Skeletal muscle satellite cell (primary cell): Measurements from ENCODE around the gene TRPM2.
"Not testable (repeated sequence)": the region's sequence is repeated elsewhere in the genome, so short reads cannot be mapped to it uniquely, and the experiment has no call there.

ENCODE experiments used
- H3K27me3 ChIP-seq: 2 replicates; pipeline ENCODE4 v1.7.0; 2013; ENCODE audit warnings: low read length; ENCODE audit not compliant: control insufficient read depth, insufficient read depth
- H3K36me3 ChIP-seq: 2 replicates; pipeline ENCODE4 v1.7.0; 2013; ENCODE audit warnings: mild to moderate bottlenecking, control low read depth, low read length; ENCODE audit not compliant: insufficient read depth
- H3K4me1 ChIP-seq: 2 replicates; pipeline ENCODE4 v1.7.0; 2013; ENCODE audit warnings: low read length; ENCODE audit not compliant: control insufficient read depth, insufficient read depth
- H3K4me2 ChIP-seq: 2 replicates; pipeline ENCODE4 v1.7.0; 2013; ENCODE audit warnings: mild to moderate bottlenecking, low read length
- H3K4me3 ChIP-seq: 2 replicates; pipeline ENCODE4 v1.7.0; 2013; ENCODE audit warnings: low read length
- H3K9ac ChIP-seq: 2 replicates; pipeline ENCODE4 v1.7.0; 2013; ENCODE audit warnings: mild to moderate bottlenecking, low read depth, low read length, moderate library complexity
- H3K9me3 ChIP-seq: replicated peaks from 2 replicates; pipeline ENCODE4 v1.7.0; 2013; ENCODE audit warnings: mild to moderate bottlenecking, control low read depth, low read length

The TRPM2 gene

GRCh38 chr21:44383216-44383615, 29.8 kb downstream of the TRPM2 start:
- H3K9ac ChIP-seq = no peak overlapping the region
- peaks cover 12% of the 10 kb centered on the region for H3K27me3 ChIP-seq
- no peaks in the 10 kb centered on the region for H3K36me3 ChIP-seq

GRCh38 chr21:44384968-44385367, 31.5 kb downstream of the TRPM2 start:
- Histone ChIP-seq H3K9ac (no peak overlapping the region), H3K4me1 (no peaks in the 10 kb centered on the region), H3K9me3 (peaks cover 4% of the 10 kb centered on the region), H3K4me3 (no peak overlapping the region), H3K36me3 (no peaks in the 10 kb centered on the region), H3K4me2 (no peak overlapping the region), H3K27me3 (peaks cover 7% of the 10 kb centered on the region)

More at GRCh38 chr21:44383216-44383615, 29.8 kb downstream of the TRPM2 start:
- no peak overlapping the region for H3K4me2 ChIP-seq
- no peaks in the 10 kb centered on the region for H3K4me1 ChIP-seq
- peaks cover 4% of the 10 kb centered on the region for H3K9me3 ChIP-seq
- H3K4me3 ChIP-seq = no peak overlapping the region

GRCh38 chr21:44389335-44389734, 35.9 kb downstream of the TRPM2 start:
- Histone ChIP-seq H3K4me2 (no peak overlapping the region), H3K9ac (no peak overlapping the region), H3K9me3 (peaks cover 4% of the 10 kb centered on the region), H3K4me1 (no peaks in the 10 kb centered on the region), H3K4me3 (no peak overlapping the region), H3K36me3 (no peaks in the 10 kb centered on the region), H3K27me3 (peaks cover 6% of the 10 kb centered on the region)

- H3K4me1 ChIP-seq = no peaks in the 10 kb centered on the region
- H3K36me3 ChIP-seq = no peaks in the 10 kb centered on the region
- no peaks in the 10 kb centered on the region for H3K9me3 ChIP-seq
- peaks cover 6% of the 10 kb centered on the region for H3K27me3 ChIP-seq
- H3K4me3 ChIP-seq = no peak overlapping the region
- H3K4me2 ChIP-seq = no peak overlapping the region
- H3K9ac ChIP-seq = no peak overlapping the region
Measured at GRCh38 chr21:44390886-44391285, 37.5 kb downstream of the TRPM2 start.

GRCh38 chr21:44391345-44392091, 38.1 kb downstream of the TRPM2 start:
- no peak overlapping the region for H3K4me3 ChIP-seq
- no peaks in the 10 kb centered on the region for H3K4me1 ChIP-seq
- H3K36me3 ChIP-seq = no peaks in the 10 kb centered on the region
- no peaks in the 10 kb centered on the region for H3K9me3 ChIP-seq
- no peak overlapping the region for H3K9ac ChIP-seq
- H3K4me2 ChIP-seq = no peak overlapping the region
- H3K27me3 ChIP-seq = peaks cover 6% of the 10 kb centered on the region

GRCh38 chr21:44392185-44392584, 38.8 kb downstream of the TRPM2 start:
- H3K4me1 ChIP-seq = no peaks in the 10 kb centered on the region
- H3K4me3 ChIP-seq = no peak overlapping the region
- H3K9ac ChIP-seq = no peak overlapping the region
- peaks cover 6% of the 10 kb centered on the region for H3K27me3 ChIP-seq
- no peaks in the 10 kb centered on the region for H3K36me3 ChIP-seq
- no peaks in the 10 kb centered on the region for H3K9me3 ChIP-seq
- H3K4me2 ChIP-seq = no peak overlapping the region

- Histone ChIP-seq H3K27me3 (peaks cover 6% of the 10 kb centered on the region), H3K4me1 (no peaks in the 10 kb centered on the region), H3K9ac (no peak overlapping the region), H3K4me2 (no peak overlapping the region), H3K9me3 (no peaks in the 10 kb centered on the region), H3K36me3 (no peaks in the 10 kb centered on the region), H3K4me3 (no peak overlapping the region)
Measured at GRCh38 chr21:44392916-44393315, 39.5 kb downstream of the TRPM2 start.

GRCh38 chr21:44394733-44395132, 41.3 kb downstream of the TRPM2 start:
- H3K9me3 ChIP-seq = no peaks in the 10 kb centered on the region
- peaks cover 6% of the 10 kb centered on the region for H3K27me3 ChIP-seq
- H3K36me3 ChIP-seq = no peaks in the 10 kb centered on the region
- H3K4me1 ChIP-seq = no peaks in the 10 kb centered on the region
- H3K4me2 ChIP-seq = no peak overlapping the region
- no peak overlapping the region for H3K9ac ChIP-seq
- no peak overlapping the region for H3K4me3 ChIP-seq

GRCh38 chr21:44395260-44395659, 41.8 kb downstream of the TRPM2 start:
- Histone ChIP-seq H3K4me1 (no peaks in the 10 kb centered on the region), H3K4me3 (no peak overlapping the region), H3K36me3 (no peaks in the 10 kb centered on the region), H3K9me3 (no peaks in the 10 kb centered on the region), H3K4me2 (no peak overlapping the region), H3K9ac (no peak overlapping the region), H3K27me3 (peaks cover 6% of the 10 kb centered on the region)

- H3K27me3 ChIP-seq, H3K9ac ChIP-seq, H3K4me2 ChIP-seq, H3K36me3 ChIP-seq, H3K4me1 ChIP-seq, H3K9me3 ChIP-seq, H3K4me3 ChIP-seq: not testable (repeated sequence)
Measured at GRCh38 chr21:44396803-44397202, 43.4 kb downstream of the TRPM2 start.

GRCh38 chr21:44397431-44398031, 44.1 kb downstream of the TRPM2 start:
- no peaks in the 10 kb centered on the region for H3K4me1 ChIP-seq
- no peak overlapping the region for H3K9ac ChIP-seq
- no peaks in the 10 kb centered on the region for H3K27me3 ChIP-seq
- H3K36me3 ChIP-seq = no peaks in the 10 kb centered on the region
- H3K4me2 ChIP-seq = no peak overlapping the region
- peaks cover 4% of the 10 kb centered on the region for H3K9me3 ChIP-seq
- no peak overlapping the region for H3K4me3 ChIP-seq

GRCh38 chr21:44398499-44398898, 45.1 kb downstream of the TRPM2 start:
- Histone ChIP-seq H3K4me1 (no peaks in the 10 kb centered on the region), H3K36me3 (no peaks in the 10 kb centered on the region), H3K4me3 (no peak overlapping the region), H3K9me3 (peaks cover 8% of the 10 kb centered on the region), H3K4me2 (no peak overlapping the region), H3K9ac (no peak overlapping the region), H3K27me3 (no peaks in the 10 kb centered on the region)
